IMR-90 (cell line): ENCODE measurements around the gene ANO7. TPM values are rescaled to one million over a fixed set of nuclear protein-coding genes. Genes with fewer than 3 reads are reported as not detected.

Experiments
- ATAC-seq: fragments of 200-7000 bp; cut with Tn5 transposase; 2 replicates; pipeline ENCODE4 v1.9.1; 2020; ENCODE audit warnings: low read depth, mild to moderate bottlenecking, moderate library complexity
- BruUV-seq: library from RNA; stranded (reverse); fragments of 400-500 nt; replicated peaks from 2 replicates; lab custom pipeline; 2021; lab: Mats Ljungman, UMichigan
- CTCF ChIA-PET: fragments of 300-600 bp; formaldehyde crosslinking; extraction: SDS; loops from one replicate; lab custom pipeline; 2021; ENCODE audit warnings: antibody characterized with exemption; lab: Yijun Ruan, JAX
- POLR2A ChIA-PET: fragments of 300-600 bp; sonication (Branson Sonifier 250); formaldehyde crosslinking; loops from one replicate; lab custom pipeline; 2022; ENCODE audit warnings: antibody characterized with exemption; ENCODE audit not compliant: unreplicated experiment; lab: Charles Lee
- DNase-seq: peaks from one replicate; pipeline ENCODE4 v3.0.0; 2013
- H2AFZ ChIP-seq: replicated peaks from 2 replicates; pipeline ENCODE3; 2013; ENCODE audit warnings: low read length, mild to moderate bottlenecking; ENCODE audit not compliant: poor library complexity
- H2AK5ac ChIP-seq: 2 replicates; pipeline ENCODE4 v1.6.1; 2013; ENCODE audit warnings: low read depth, low read length, inconsistent platforms
- H2AK9ac ChIP-seq: replicated peaks from 2 replicates; pipeline ENCODE3; 2013; ENCODE audit warnings: mild to moderate bottlenecking, low read depth, low read length, moderate library complexity; ENCODE audit not compliant: poor library complexity
- H2BK120ac ChIP-seq: 2 replicates; pipeline ENCODE4 v1.6.1; 2013; ENCODE audit warnings: low read depth, low read length, inconsistent platforms
- H2BK15ac ChIP-seq: 3 replicates; pipeline ENCODE4 v1.6.1; 2013; ENCODE audit warnings: low read depth, low read length, inconsistent platforms
- H2BK20ac ChIP-seq: 2 replicates; pipeline ENCODE4 v1.6.1; 2013; ENCODE audit warnings: low read depth, mild to moderate bottlenecking, inconsistent platforms, low read length, moderate library complexity
- H2BK5ac ChIP-seq: 2 replicates; pipeline ENCODE4 v1.6.1; 2013; ENCODE audit warnings: mild to moderate bottlenecking, low read depth, low read length, inconsistent platforms; ENCODE audit not compliant: poor library complexity, severe bottlenecking
- H3K14ac ChIP-seq: replicated peaks from 2 replicates; pipeline ENCODE4 v1.6.1; 2013; ENCODE audit warnings: low read depth, low read length, inconsistent platforms
- H3K18ac ChIP-seq: 2 replicates; pipeline ENCODE4 v1.6.1; 2013; ENCODE audit warnings: low read depth, low read length, control low read depth
- H3K23ac ChIP-seq: 2 replicates; pipeline ENCODE4 v1.6.1; 2013; ENCODE audit warnings: low read depth, low read length, inconsistent platforms
- H3K27ac ChIP-seq: 2 replicates; pipeline ENCODE4 v1.5.1; 2013; ENCODE audit warnings: mild to moderate bottlenecking, control low read depth, low read length; ENCODE audit not compliant: insufficient read depth
- H3K27me3 ChIP-seq: 2 replicates; pipeline ENCODE4 v1.6.1; 2013; ENCODE audit warnings: low read length; ENCODE audit not compliant: control insufficient read depth, insufficient read depth
- H3K36me3 ChIP-seq: 2 replicates; pipeline ENCODE4 v1.6.1; 2013; ENCODE audit warnings: low read length, mixed read lengths; ENCODE audit not compliant: control insufficient read depth, insufficient read depth
- H3K4ac ChIP-seq: 2 replicates; pipeline ENCODE4 v1.6.1; 2013; ENCODE audit warnings: low read depth, low read length, inconsistent platforms
- H3K4me1 ChIP-seq: 2 replicates; pipeline ENCODE4 v1.6.1; 2013; ENCODE audit warnings: low read length, mixed read lengths; ENCODE audit not compliant: control insufficient read depth, insufficient read depth
- H3K4me2 ChIP-seq: 2 replicates; pipeline ENCODE4 v1.6.1; 2013; ENCODE audit warnings: low read depth, mild to moderate bottlenecking, control low read depth, low read length, moderate library complexity
- H3K4me3 ChIP-seq: 2 replicates; pipeline ENCODE4 v1.5.1; 2013; ENCODE audit warnings: low read depth, mild to moderate bottlenecking, control low read depth, low read length, moderate library complexity; ENCODE audit not compliant: insufficient read depth
- H3K56ac ChIP-seq: 2 replicates; pipeline ENCODE4 v1.6.1; 2013; ENCODE audit warnings: low read length, inconsistent platforms; ENCODE audit not compliant: insufficient read depth; ENCODE audit errors: extremely low read depth
- H3K79me1 ChIP-seq, 2 experiments: 2 replicates each; pipeline ENCODE4 v1.6.1; 2013; ENCODE audit warnings: low read length in 2 of 2, inconsistent platforms in 1 of 2, low read depth in 1 of 2
- H3K9ac ChIP-seq: 2 replicates; pipeline ENCODE4 v1.6.1; 2013; ENCODE audit warnings: low read depth, low read length, control low read depth
- H3K9me1 ChIP-seq: 2 replicates; pipeline ENCODE4 v1.6.1; 2013; ENCODE audit warnings: low read length, inconsistent platforms; ENCODE audit not compliant: insufficient read depth
- H3K9me3 ChIP-seq: 2 replicates; pipeline ENCODE4 v1.6.1; 2013; ENCODE audit warnings: low read length; ENCODE audit not compliant: control insufficient read depth, insufficient read depth
- H4K20me1 ChIP-seq: 2 replicates; pipeline ENCODE4 v1.6.1; 2013; ENCODE audit warnings: low read length, inconsistent platforms; ENCODE audit not compliant: insufficient read depth
- H4K5ac ChIP-seq: 2 replicates; pipeline ENCODE4 v1.6.1; 2013; ENCODE audit warnings: mild to moderate bottlenecking, low read depth, low read length, control low read depth
- H4K8ac ChIP-seq, 2 experiments: 2 replicates each; pipeline ENCODE4 v1.6.1; 2013; ENCODE audit warnings: low read depth in 2 of 2, low read length in 2 of 2, control low read depth in 1 of 2, inconsistent platforms in 1 of 2
- H4K91ac ChIP-seq: 2 replicates; pipeline ENCODE4 v1.6.1; 2013; ENCODE audit warnings: low read depth, low read length, inconsistent platforms; ENCODE audit not compliant: insufficient read depth
- BHLHE40 ChIP-seq: fragments of 150-350 bp; IDR thresholded peaks from 2 replicates; pipeline ENCODE4 v1.6.1; 2016; ENCODE audit warnings: mild to moderate bottlenecking, low read depth, low read length
- CHD1 ChIP-seq: IDR thresholded peaks from 2 replicates; pipeline ENCODE4 v1.6.1; 2012; ENCODE audit warnings: low read depth, low read length, improper control_type of control experiment
- FOS ChIP-seq: fragments of 150-350 bp; IDR thresholded peaks from 2 replicates; pipeline ENCODE4 v1.6.1; 2016; ENCODE audit warnings: low read depth, low read length
- MAFK ChIP-seq: IDR thresholded peaks from 2 replicates; pipeline ENCODE4 v1.6.1; 2012; ENCODE audit warnings: low read depth, low read length, improper control_type of control experiment
- POLR2A ChIP-seq: IDR thresholded peaks from 2 replicates; pipeline ENCODE4 v1.6.1; 2012; ENCODE audit warnings: mild to moderate bottlenecking, low read depth, low read length
- RAD21 ChIP-seq: IDR thresholded peaks from 2 replicates; pipeline ENCODE4 v1.6.1; 2012; ENCODE audit warnings: low read length, improper control_type of control experiment
- RFX5 ChIP-seq: IDR thresholded peaks from 2 replicates; pipeline ENCODE4 v1.8.0; 2012; ENCODE audit warnings: low read depth, mild to moderate bottlenecking, low read length, moderate library complexity
- WGBS, 2 experiments: methylation state at CpG; one replicate each; pipeline versions ENCODE4 v1.1.5 to v1.1.7; 2013; ENCODE audit warnings: missing lambda C conversion rate in 2 of 2; ENCODE audit not compliant: insufficient read length in 1 of 2; ENCODE audit errors: extremely low coverage in 2 of 2; 5-methylcytosine and 5-hydroxymethylcytosine counted together
- dilution Hi-C: fragments of 300-500 bp; cut with HindIII; formaldehyde crosslinking; loops from one replicate; pipeline ENCODE4 v1.14.3; 2018; ENCODE audit warnings: low sequenced_read_pairs; ENCODE audit not compliant: unreplicated experiment
- in situ Hi-C: fragments of 300-500 bp; cut with MboI; formaldehyde crosslinking; loops from 3 replicates; pipeline ENCODE4 v1.14.3; 2019; ENCODE audit warnings: low sequenced_read_pairs, inconsistent platforms, mixed read lengths
- intact Hi-C: fragments of 100-400 bp; cut with micrococcal nuclease; formaldehyde crosslinking; loops from 2 replicates; pipeline ENCODE4 v1.10.0; 2022
- polyA plus RNA-seq, 3 experiments: library from polyadenylated mRNA; depleted of rRNA; stranded (reverse); fragments of >200 nt; gene quantifications; 2 replicates each; pipeline ENCODE4 v1.2.3, GENCODE V29; 2012; ENCODE audit warnings: low replicate concordance in 1 of 3
- total RNA-seq: library from RNA; depleted of rRNA; stranded (reverse); fragments of >200 nt; gene quantifications from 2 replicates; pipeline ENCODE4 v1.2.3, GENCODE V29; 2012

The ANO7 gene
- total and polyA plus RNA-seq, 2 of the 4 experiments (the other 2 are of a cell fraction): 0.36 to 3.4 TPM

DNA sequence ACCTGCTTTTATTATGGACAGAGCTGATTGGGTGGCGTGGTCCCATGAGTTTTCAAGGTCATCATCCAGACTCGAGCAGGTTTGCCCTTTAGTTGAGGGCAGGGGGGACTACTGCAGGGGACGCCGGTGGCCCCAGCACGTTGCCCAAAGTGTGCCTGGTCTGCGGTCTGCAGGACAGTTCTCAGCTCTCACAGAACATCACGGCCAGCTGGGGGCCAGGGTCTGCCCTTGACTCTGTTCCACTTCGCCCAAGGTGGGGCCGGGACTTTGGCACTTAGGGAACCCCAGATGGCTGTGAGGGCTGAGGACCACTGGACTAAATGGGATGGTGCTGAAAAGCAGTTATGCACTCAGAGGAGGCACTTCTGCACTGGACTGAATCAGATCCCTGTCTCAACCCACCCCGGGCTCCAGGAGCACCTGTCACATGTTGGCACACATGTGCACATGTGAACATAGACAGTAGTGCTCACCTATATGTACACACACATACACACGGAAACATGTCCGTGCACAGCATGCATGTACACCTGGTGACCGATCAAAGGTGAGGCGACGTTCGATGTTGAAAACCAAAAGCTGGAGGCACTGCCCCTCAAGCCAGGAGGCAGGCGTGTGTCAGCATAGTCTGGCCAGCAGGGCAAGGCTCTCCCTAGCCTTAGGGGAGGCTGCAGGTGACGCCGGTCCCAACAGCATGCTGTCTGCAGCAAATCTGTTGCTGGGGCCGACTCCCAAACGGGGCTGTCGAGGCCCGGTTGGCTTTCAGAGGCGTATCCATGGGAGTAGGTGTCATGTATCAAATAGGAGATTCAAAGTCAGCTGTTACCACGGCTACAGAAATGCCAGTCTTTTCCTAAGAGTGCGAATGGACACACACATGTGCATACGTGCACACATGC is 10.2 kb downstream of the ANO7 start:
- Histone ChIP-seq H2AK9ac (no peak overlapping the region), H4K20me1 (no peaks in the 10 kb centered on the region), H3K4ac (no peak overlapping the region), H3K4me2 (no peak overlapping the region), H2AFZ (peak overlapping the region; percentile 66), H2BK20ac (no peak overlapping the region), H3K36me3 (no peaks in the 10 kb centered on the region), H3K27me3 (peaks cover 17% of the 10 kb centered on the region), H4K8ac (no peak overlapping the region), H3K9me3 (no peaks in the 10 kb centered on the region), H3K9ac (no peak overlapping the region), H3K9me1 (no peaks in the 10 kb centered on the region), H3K18ac (no peak overlapping the region), H2BK5ac (no peak overlapping the region), H4K5ac (no peak overlapping the region), H3K4me1 (no peaks in the 10 kb centered on the region), H2AK5ac (no peak overlapping the region), H3K27ac (no peak overlapping the region), H4K91ac (no peak overlapping the region), H3K23ac (no peak overlapping the region), H3K79me1 (no peaks in the 10 kb centered on the region), H3K4me3 (no peak overlapping the region), H2BK120ac (no peak overlapping the region), H2BK15ac (no peak overlapping the region), H3K14ac (no peak overlapping the region), H3K56ac (no peak overlapping the region)
- no peak for DNase-seq
- in situ Hi-C loops: no loop called here
- no peak for TF ChIP-seq POLR2A
- no peak for TF ChIP-seq RFX5
- TF ChIP-seq RAD21: no peak
- TF ChIP-seq BHLHE40: no peak
- no peak for TF ChIP-seq FOS
- TF ChIP-seq CHD1: no peak
- no peak for TF ChIP-seq MAFK
- intact Hi-C loops: no loop called here
- no TSS peak for BruUV-seq
- POLR2A ChIA-PET: no interaction called here
- dilution Hi-C loops: no loop called here
- CTCF ChIA-PET: no interaction called here
- no peak for ATAC-seq
- WGBS, 2 experiments: 62% methylated on average over 15 of the region's 27 CpGs; no CpG with 5 or more reads in 1 of the 2 experiments
